LNCaP clone FGC (cell line): ENCODE results near the gene ZBED6.
A peak's percentile ranks its signal among the peaks of the same experiment; 100 is the strongest.
"Not testable (repeated sequence)": the region's sequence is repeated elsewhere in the genome, so short reads cannot be mapped to it uniquely, and the experiment has no call there.

Source experiments
- DNase-seq: peaks from one replicate; pipeline ENCODE4 v3.0.0-alpha.2; 2011; ENCODE audit warnings: low read depth
- H3K4me3 ChIP-seq: 2 replicates; pipeline ENCODE4 v1.5.1; 2011; ENCODE audit warnings: mild to moderate bottlenecking, low read depth, low read length, control low read depth
- CTCF ChIP-seq: IDR thresholded peaks from 2 replicates; pipeline ENCODE4 v1.5.1; 2012; ENCODE audit warnings: mild to moderate bottlenecking; ENCODE audit not compliant: control insufficient read depth, insufficient read depth; ENCODE audit errors: extremely low read depth

Gene ZBED6

GRCh38 chr1:203795441-203796235 lies at the start of gene ZBED6, which contains the start of gene ZC3H11A:
Gene ZBED6 (plus strand): TSS chr1:203795623. CDS start chr1:203797523, 1,900 bp downstream.
Gene ZC3H11A (plus strand): TSS chr1:203795623. CDS start chr1:203817071, 21,448 bp downstream.
- no peak for TF ChIP-seq CTCF
- DNase-seq = peak; percentile 96
- H3K4me3 ChIP-seq = peak within 1 kb of the TSS; percentile 95

GRCh38 chr1:203746281-203746680 lies 49.1 kb upstream of the ZBED6 start:
- TF ChIP-seq CTCF = no peak
- no peak for DNase-seq

GRCh38 chr1:203751051-203751450 lies 44.4 kb upstream of the ZBED6 start:
- DNase-seq = no peak
- TF ChIP-seq CTCF = no peak
- no peak overlapping the region for H3K4me3 ChIP-seq

More at GRCh38 chr1:203746281-203746680, 49.1 kb upstream of the ZBED6 start:
- H3K4me3 ChIP-seq = no peak overlapping the region

- DNase-seq, H3K4me3 ChIP-seq: not testable (repeated sequence)
These were observed 43.6 kb upstream of the ZBED6 start for GRCh38 chr1:203751618-203752361.

GRCh38 chr1:203754455-203754864 lies 41.0 kb upstream of the ZBED6 start:
- no peak overlapping the region for H3K4me3 ChIP-seq
- no peak for DNase-seq
- TF ChIP-seq CTCF = no peak

- no peak overlapping the region for H3K4me3 ChIP-seq
- DNase-seq = no peak
- no peak for TF ChIP-seq CTCF
These were observed 39.4 kb upstream of the ZBED6 start for GRCh38 chr1:203756036-203756435.

GRCh38 chr1:203758749-203759148 lies 36.7 kb upstream of the ZBED6 start:
- H3K4me3 ChIP-seq, DNase-seq: not testable (repeated sequence)
